Ramos (cell line): ENCODE data around the gene TNFSF4.
"Not testable (repeated sequence)": the region's sequence is repeated elsewhere in the genome, so short reads cannot be mapped to it uniquely, and the experiment has no call there.

ENCODE experiments used
- in situ Hi-C: fragments of 300-500 bp; cut with MboI; formaldehyde crosslinking; loops from one replicate; pipeline ENCODE4 v1.14.3; 2022; ENCODE audit warnings: low sequenced_read_pairs; ENCODE audit not compliant: unreplicated experiment

TNFSF4 gene

DNA sequence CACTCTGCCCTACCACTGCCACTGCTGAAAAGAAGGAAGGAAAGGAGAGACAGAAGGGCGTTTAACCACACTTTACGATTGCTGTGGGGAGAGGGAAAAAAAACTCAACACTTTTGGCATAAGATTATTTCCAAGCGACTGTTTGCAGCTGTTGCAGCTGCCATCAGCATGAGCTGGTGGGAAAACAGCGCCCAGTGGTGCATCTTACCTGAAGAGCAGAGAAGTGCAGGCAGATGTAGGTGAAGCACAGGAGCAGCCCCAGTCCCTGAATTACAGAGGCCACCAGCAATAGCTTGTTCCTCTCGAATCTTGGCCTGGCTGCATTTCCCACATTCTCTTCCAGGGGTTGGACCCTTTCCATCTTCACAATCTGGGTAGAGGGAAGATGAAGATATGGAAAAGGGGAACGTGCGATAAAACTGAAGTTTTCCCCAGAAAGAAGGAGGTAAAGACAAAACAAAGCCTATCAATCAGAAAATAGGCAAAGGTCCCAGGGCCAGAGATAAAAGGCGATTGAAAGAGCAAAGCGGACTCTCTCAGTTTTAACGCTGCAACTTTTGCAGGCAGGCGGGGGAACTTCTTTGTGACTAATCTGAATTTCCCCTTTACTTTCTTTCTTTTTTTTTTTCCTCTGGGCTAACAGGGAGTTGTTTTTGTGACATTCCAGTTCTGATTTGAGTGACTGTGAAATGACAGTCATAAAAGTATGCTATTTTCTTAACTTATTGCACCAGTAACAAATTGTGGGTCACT lies at the start of gene TNFSF4:
Gene TNFSF4, minus strand, starts transcription at position 516 of the 753 bp plus-strand sequence. Its CDS starts 155 bp downstream, at position 361.
- in situ Hi-C loops = no loop called here

GRCh38 chr1:173255214-173255813 lies 48.2 kb upstream of the TNFSF4 start:
- in situ Hi-C loops = no loop called here

GRCh38 chr1:173253046-173253445 lies 45.9 kb upstream of the TNFSF4 start:
- in situ Hi-C loops = no loop called here

DNA sequence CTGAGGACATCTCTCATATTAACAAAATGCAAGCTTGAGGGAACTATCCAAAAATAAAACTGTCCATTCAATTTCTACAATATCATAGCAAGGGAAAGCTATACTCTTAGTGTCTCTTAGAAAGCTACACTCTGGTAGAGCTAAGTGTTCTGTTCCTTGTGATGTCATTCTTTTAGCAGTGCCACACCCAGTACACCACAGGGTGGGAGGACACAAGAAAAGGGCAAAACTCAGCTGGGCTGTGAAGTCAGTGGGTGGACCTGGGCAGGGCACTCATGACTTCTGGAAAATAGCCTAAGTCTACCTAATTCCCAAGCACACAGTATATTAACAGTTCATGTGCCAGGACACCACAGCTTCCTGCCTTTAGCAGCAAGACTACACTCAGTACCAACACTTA lies 42.2 kb upstream of the TNFSF4 start:
- in situ Hi-C loops = no loop called here

GRCh38 chr1:173248247-173248940 lies 41.3 kb upstream of the TNFSF4 start:
- in situ Hi-C loops = no loop called here

GRCh38 chr1:173245892-173246291 lies 38.8 kb upstream of the TNFSF4 start:
- in situ Hi-C loops = no loop called here

DNA sequence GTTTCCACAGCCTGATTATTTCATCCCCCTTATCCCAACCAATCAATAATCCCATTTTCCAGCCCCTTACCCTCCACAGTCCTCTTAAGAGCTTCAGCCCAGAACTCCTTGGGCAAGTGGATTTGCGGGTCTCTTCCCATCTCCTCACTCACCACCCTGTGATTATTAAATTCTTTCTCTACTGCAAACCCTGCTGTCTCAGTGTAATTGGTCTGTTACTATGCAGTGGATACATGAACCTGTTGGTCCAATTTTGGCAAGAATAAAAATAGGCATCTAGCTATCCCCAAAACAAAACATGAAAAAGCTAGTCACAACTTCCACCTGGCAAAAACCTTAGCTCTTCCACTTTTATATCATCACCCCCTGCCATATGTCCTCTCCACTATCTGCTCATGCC lies 36.2 kb upstream of the TNFSF4 start:
- in situ Hi-C loops = no loop called here

DNA sequence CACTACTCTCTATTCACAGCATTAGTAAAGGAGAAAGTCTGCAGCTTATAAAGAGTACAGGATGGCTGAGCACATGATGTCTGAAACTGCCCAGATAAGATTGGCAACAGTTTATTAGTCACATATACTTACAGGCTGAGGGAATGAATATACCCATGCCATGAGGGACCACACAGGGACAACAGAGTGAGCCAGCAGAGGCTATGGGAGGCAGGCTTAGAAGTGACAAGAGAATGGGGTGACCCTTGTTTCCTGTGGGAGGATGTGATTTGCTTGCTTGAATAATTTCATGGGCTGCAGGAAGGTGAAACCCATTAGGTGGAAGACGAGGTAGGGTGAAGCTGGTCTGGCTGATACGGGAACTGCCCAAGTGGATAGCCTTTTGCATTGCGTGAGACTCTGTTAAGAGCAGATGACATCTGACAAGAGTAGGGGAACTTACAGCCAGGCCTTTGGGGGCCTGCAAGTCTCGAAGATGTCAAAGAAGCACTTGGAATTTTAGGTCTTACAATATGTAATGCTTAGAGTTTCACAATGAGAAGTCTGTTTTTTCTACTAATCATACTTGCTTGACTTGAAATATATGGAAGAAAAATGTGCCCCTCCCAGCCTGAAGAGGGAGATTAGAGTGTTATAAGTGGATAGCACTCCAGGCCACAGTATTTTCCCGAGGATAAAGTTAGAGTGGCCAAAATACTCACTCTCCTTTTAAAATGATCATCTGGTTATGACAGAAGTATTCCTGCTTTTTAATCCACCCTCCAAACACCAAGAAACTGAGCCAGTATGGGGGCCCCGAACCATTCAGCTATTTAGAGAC lies 34.6 kb upstream of the TNFSF4 start:
- in situ Hi-C loops = no loop called here

DNA sequence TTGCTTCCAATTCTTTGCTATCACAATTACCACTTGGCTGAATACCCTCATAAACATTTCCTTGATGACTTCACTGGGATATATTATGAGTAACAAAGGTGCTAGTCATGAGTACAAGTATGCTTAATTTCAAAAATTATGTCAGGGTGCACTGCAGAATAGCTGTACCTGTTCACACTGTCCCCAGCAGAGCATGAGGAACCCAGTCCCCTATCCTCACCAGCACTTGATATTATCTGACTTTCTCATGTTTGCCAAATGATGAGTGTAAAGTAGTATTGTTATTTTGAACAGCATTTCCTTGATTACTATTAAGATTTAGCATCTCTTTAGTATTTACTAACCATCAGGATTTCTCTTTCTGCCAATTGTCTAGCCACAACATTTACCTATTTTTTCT lies 33.5 kb upstream of the TNFSF4 start:
- in situ Hi-C loops = no loop called here

DNA sequence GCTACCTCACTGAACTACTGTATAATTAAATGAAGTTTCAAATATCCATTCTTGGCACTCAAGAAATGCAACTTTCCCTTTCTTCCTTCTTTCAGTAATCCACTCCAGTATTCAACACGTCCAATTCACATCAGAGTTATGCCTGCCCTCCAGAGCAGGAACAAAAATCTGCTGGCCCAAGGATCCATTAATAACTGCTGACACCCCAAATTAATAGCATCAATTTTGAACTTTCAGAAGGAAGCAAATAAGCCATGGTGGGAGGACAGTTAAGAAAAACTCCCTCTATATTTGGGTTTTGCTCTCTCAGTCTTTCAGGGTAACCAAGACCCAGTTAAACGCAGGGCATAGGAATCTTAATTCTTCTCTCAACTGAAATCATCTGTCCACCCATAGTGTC lies 31.9 kb upstream of the TNFSF4 start:
- in situ Hi-C loops = no loop called here

DNA sequence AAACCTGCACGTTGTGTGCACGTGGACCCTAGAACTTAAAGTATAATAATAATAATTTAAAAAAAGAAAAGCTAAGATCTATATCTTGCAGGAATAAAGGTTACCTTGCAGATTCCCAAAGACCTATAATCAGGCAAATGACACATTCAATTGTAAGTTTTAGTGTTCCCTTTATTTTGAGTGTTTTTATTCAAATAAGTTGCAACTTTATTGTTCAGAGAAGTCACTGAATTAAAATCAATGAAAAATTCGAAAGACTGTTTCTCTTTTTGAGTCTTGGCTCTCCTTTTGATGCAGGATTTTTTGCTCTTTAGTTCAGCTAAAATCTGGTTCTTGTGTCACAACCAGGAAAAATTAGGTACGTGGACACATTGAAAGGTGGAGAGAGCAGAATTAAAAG lies 27.8 kb upstream of the TNFSF4 start:
- in situ Hi-C loops = no loop called here

- in situ Hi-C loops = not testable (repeated sequence)
Measured at GRCh38 chr1:173234434-173234833, 27.3 kb upstream of the TNFSF4 start.

DNA sequence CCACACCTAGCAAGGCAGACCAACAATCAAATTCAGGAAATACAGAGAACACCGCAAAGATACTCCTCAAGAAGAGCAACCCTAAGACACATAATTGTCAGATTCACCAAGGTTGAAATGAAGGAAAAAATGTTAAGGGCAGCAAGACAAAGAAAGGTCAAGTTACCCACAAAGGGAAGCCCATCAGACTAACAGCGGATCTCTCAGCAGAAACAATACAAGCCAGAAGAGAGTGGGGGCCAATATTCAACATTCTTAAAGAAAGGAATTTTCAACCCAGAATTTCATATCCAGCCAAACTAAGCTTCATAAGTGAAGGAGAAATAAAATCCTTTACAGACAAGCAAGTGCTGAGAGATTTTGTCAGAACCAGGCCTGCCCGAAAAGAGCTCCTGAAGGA lies 21.9 kb upstream of the TNFSF4 start:
- in situ Hi-C loops = not testable (repeated sequence)

DNA sequence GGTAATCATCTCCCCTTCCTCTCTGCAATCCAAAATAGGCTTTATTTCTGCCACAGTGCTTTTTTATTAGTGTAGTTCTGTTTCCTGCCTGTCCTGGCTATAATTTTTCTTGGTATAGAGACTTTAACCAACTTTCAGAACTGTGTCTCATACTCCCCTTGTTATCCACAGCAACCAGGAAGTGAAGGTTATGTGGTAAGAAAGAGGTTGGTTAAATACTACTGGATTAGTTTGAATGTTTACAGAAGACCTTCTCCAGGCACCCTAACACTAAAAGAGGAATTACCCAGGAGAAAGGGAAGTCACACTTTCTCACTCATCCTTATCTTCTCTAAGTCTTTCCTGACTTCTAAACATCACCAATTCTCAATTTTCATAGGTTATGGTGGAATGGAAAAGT lies 17.8 kb upstream of the TNFSF4 start:
- in situ Hi-C loops = no loop called here

GRCh38 chr1:173224280-173224892 lies 17.3 kb upstream of the TNFSF4 start:
- in situ Hi-C loops = no loop called here

- in situ Hi-C loops = no loop called here
Measured at GRCh38 chr1:173223031-173223380, 15.9 kb upstream of the TNFSF4 start.

GRCh38 chr1:173222149-173223030 lies 15.3 kb upstream of the TNFSF4 start:
- in situ Hi-C loops = no loop called here

DNA sequence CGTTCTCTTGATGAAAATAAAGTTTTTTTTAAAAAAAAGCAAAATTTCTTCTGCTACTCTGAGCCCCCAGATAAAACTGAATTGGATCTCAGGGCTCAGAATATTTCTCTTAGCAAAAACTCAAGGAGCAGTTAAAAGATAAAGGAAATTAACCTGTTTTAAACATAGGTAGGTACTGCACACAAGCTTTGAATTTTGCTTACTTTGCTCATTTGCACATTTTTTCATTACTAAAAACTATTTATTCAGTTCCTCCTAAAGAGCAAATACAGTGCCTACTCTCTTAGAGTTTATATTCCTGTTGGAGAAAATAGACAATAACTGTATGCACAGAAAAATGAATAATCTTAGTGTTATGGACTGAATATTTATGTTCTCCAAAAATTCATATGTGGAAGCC lies 13.0 kb upstream of the TNFSF4 start:
- in situ Hi-C loops = no loop called here

DNA sequence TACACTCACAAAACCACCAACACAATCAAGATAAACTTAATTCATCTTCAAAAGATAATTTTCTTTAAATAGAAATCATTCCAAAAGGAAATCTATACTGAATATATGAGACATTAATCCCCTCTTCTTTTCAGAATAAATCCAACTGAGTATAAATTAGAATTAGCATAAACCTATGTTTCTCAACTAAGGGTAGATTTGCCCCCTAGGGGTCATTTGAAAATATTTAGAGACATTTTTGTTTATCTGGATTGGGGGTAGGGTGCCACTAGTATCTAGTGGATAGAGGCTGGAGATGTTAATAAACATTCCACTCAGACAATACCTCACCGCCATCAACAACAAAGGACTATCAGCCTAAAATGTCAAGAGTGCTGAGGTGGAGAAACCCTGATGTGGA lies 6.5 kb upstream of the TNFSF4 start:
- in situ Hi-C loops = no loop called here
